Hindlimb muscle (tissue), 1 donor: Measurements from ENCODE around the gene MSI2. TPM values are rescaled to one million over a fixed set of nuclear protein-coding genes. Genes with fewer than 3 reads are reported as not detected.

Experiments
- DNase-seq: peaks from one replicate; pipeline ENCODE4 v3.0.0-alpha.2; 2013
- polyA plus RNA-seq: library from polyadenylated mRNA; unstranded; fragments of 120-200 nt; gene quantifications from one replicate; pipeline ENCODE4 v1.2.1, GENCODE V29; 2013; ENCODE audit not compliant: insufficient read length

Gene MSI2
- polyA plus RNA-seq, 1 donor: 33.6 TPM

- DNase-seq: no peak
Observed at GRCh38 chr17:57566721-57567120, 310.4 kb downstream of the MSI2 start.

DNA sequence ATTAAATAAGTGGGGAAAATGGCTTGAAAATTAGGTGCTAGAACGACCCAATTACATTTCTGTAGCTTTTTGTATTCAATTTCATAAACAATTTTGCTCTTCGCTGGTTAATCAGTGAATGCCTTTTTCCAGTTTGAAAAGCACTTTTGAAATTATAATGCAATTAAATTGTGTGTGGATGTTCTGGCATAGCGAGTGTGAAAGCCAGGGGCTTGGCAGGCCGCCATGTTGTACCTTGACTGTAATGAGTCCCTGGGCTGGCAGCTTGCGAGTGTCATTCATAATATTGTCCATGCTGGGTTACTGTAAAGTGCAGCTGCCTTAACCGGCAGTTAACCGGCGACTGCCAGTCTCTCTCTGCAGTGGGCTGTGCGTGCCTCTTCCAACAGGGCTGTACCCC lies 310.9 kb downstream of the MSI2 start:
- DNase-seq: no peak

- no peak for DNase-seq
Observed at GRCh38 chr17:57568340-57568739, 312.0 kb downstream of the MSI2 start.

DNA sequence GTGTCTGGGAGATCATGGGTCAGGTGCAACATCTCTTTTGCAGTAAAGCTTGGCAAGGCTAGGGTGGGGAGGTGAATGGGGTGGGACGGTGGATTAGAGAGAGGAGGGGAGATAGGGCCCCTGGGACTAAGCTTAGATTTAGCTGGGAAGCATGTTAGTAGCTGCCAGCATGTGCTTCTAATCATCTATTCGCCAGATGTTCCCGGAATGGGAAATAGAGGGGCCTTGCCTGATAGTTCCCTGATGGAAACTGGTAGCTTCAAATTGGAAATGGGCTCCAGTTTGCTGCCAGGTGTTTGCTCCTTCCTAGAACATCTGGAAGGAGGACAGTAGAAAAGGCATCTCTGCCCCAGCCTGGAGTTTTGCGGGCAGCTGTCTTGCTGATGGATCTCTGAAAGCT lies 312.7 kb downstream of the MSI2 start:
- no peak for DNase-seq

- no peak for DNase-seq
Observed at GRCh38 chr17:57569853-57570252, 313.5 kb downstream of the MSI2 start.

GRCh38 chr17:57570724-57571344 lies 314.5 kb downstream of the MSI2 start:
- no peak for DNase-seq

DNA sequence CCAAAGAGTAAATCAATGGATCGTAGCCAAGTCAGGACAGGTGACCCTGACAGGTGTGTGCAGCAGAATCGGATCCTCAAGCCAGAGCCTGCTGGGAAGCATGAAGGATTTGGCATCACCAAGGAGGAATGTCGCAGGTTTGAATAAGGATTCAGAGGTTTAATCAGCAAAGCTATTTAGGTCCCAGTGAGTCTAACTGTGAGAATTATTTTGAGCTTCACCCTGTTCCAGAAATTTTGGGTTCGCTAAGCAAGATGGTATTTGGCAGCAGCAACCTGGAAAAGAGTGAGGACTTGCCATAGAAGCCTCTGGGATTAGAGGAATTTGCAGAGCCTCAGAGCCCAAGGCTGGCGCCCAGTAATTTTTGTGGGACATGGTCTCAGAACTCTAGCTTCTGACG lies 315.7 kb downstream of the MSI2 start:
- no peak for DNase-seq

- no peak for DNase-seq
Observed at GRCh38 chr17:57572600-57572999, 316.3 kb downstream of the MSI2 start.

- no peak for DNase-seq
Observed at GRCh38 chr17:57574040-57574513, 317.8 kb downstream of the MSI2 start.

DNA sequence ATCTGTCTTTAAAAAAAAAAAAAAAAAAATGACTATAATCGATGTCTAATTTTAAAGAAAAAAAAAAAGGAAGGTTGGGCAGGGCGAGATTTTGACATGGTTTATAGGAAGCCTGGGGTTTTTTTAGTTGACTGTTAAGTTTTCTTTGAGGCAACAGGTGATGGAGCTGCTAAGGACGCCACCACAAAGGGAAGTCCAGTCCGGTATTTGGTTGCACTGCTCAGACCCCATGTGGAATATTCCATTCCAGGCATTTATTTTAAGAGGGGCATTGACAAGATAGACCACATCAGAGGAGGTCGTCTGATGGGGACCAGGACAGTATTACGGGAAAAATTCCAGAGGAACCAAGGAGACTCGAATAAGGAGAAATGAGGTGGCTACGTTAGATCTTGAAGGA lies 320.4 kb downstream of the MSI2 start:
- DNase-seq: no peak

DNA sequence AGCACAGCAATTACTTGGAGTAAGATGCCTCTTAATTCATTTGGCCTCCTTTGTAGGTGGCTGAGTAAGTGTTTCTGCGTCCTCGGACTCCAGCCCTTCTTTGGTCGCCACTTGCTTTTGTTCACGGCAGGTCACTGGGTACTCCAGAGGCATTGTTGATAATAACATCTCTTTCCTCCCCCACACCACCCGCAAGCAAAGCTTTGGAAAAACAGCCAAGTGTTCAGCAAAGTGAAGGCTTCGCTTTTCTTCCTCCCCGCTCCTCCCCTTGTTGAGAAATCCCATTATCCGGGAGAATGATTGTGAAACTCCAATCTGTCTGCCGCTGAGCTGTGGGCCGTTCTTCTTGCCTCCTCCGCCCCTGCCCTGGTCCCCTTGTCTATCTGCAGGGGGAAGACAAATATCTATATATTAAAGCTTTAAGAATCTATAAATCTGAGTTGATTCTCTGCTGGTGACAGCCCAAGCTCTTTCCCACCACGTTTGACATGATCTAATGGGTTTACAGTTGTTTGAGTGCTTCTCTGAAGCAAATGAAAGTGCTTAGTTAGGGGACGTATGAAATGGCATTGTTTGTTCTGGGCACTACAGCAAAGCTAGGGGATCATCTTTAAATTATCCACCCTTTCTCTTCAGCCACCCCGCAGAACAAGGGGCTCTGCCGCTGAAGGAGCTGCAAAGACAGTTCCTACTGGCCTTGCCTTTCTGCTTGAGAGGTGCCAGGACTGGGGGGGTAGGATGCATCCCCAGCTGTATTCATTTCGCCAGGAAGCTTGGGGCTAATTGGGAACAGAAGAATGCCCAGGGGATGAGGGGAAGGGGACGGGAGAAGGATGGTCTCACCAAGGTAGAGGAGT lies 321.7 kb downstream of the MSI2 start:
- no peak for DNase-seq

GRCh38 chr17:57578608-57579225 lies 322.4 kb downstream of the MSI2 start:
- no peak for DNase-seq

DNA sequence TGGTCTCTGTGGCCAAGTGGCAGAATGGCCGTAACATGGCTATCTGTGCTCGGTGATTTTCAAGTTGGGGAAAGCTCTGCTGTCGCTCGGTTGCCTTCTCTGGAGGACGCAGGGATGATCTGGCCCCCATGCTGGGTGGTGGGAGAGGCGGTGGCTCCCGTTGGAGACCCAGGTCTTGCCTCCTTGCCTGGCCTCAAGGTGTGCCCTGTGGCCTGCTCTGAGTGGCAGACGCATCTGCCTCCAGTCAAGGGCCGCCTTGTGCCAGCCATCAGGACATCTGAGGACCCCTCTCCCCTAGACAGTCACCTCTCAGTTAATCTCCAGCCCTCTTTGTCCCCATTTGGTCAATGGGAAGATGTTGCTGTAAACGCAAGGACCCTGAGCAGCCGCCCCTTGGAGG lies 322.9 kb downstream of the MSI2 start:
- DNase-seq: no peak

- DNase-seq: no peak
Observed at GRCh38 chr17:57580055-57580739, 323.9 kb downstream of the MSI2 start.

GRCh38 chr17:57582881-57583756 lies 326.8 kb downstream of the MSI2 start:
- DNase-seq: no peak

DNA sequence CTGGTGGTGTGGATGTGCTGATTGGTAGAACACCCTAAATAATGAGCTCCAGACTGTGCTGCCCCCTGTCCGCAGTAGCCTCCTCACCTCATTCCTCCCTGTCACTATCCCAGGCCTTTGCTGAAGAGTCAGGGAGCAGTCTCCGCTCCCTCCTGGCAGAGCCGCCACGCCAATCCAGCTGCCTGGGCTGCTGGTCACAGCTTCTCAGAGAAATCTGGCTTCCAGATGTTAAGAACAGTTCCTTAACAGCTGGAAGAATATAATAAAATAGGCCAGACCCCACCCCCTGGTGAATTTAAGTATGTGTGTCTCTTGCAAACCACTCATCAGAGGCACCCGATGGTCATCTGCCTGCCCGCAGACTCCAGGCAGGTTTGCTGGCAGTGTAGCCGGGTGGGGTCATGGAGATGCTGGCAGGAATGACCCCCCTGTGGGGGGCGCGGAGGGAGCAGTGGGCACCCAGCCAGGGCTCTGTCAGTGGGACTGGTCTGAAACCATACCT lies 327.8 kb downstream of the MSI2 start:
- DNase-seq: peak; percentile 38

- DNase-seq: no peak
Observed at GRCh38 chr17:57585341-57586195, 329.2 kb downstream of the MSI2 start.

DNA sequence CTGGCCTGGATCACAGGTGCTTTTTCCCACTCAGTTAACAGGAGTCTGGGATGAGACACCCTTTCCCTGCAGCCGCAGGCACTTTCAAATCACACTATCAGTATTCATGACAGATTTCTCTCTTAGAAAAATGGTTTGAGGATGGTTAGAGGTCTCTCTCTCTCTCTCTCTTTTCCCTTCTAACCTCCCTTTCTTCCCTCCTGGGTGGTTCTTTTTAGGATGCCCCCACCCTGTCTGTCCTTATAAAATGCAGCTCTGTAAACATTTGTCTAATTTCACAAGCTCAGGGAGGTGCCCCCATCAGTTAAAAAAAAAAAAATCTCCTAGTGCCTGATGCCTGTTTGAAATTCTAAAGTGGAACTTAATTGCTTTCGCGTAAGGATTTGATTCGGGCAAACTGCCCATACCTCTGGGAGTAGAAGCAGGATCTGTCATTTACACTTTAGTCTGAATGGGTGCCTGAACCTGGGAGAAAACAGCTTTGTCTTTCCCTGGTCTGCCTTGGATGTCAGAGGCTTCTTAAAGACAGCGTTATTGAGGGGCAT lies 329.9 kb downstream of the MSI2 start:
- DNase-seq: no peak

DNA sequence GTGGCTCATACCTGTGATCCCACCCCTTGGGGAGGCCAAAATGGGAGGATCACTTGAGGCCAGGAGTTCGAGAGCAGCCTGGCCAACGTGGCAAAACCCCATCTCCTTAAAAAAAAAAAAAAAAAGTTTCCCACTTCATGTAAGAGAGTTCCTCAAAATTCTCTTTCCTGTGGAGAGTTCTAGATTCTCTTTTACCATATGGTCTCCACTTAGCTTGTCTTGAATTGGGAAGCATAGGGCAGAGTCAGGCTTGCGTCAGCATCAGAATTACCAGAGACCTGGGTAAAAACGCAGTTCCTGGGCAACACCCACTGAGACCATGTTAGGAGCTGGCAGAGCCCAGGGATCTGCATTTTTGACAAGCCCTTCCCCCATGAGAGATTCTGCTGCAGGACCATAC lies 330.4 kb downstream of the MSI2 start:
- DNase-seq: no peak

GRCh38 chr17:57587193-57587969 lies 331.1 kb downstream of the MSI2 start:
- DNase-seq: no peak
